HUDEP-2 (cell line): ENCODE measurements around the gene INSC.

Experiments
- DNase-seq, 76 experiments: peaks; one replicate each; lab custom pipeline; 2025; ENCODE audit not compliant: unreplicated experiment in 76 of 76; lab: John Stamatoyannopoulos, UW

INSC gene

GRCh38 chr11:15145151-15145550 lies 30.4 kb downstream of the INSC start:
- no peak for DNase-seq

DNA sequence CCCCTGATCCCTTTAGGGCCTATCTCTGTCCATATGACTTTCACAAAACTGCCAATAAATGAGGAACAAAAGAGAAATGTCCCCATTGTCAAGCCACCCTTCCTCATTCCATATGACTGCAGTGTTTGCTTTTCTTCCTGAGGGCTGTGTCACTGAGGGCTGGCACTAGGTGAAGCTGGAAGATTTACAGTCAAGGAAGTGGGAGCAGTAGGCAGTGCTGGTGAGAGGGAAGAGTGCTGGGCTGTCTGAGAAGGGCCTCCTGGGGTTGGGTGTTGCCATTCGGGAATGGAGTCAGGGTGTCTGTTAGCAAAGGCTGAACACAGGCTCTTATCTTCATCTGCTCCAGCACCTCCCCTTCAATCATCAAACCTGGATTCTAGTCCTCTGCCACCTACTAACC lies 30.9 kb downstream of the INSC start:
- DNase-seq = no peak

DNA sequence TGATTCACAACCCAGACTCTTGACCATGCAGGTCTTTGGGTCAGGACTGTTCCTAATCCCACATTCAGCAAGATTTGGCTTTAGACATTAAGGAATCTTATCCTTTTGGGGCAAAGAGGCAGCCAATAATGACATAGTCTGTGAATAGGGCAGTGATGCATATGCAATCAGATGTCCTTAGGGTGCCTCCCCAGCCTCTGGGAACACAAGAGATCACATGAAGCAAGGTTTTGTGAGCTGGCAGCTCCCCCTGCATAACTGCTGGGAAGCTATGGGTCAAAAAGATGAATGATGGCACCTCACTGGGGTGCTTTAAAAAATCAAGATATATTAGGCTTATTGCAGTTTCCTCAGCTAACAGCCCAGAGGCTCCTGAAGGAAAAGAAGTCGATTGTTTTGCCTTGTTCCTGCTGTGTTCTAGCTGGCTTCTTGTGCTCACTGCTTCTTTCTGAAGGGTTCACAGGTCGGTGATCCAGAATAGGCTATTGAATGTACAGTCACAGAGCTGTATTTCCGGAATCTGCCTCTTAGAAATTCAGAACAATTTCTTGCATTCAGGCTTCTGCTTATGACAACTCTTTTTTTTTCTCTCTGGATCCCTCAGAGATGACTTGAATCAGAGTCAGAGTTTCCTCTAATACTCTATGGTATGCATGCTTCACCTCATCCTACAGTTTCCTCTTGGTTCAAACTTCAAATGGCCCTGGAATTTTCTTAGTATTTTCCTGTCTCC lies 31.7 kb downstream of the INSC start:
- DNase-seq = no peak

DNA sequence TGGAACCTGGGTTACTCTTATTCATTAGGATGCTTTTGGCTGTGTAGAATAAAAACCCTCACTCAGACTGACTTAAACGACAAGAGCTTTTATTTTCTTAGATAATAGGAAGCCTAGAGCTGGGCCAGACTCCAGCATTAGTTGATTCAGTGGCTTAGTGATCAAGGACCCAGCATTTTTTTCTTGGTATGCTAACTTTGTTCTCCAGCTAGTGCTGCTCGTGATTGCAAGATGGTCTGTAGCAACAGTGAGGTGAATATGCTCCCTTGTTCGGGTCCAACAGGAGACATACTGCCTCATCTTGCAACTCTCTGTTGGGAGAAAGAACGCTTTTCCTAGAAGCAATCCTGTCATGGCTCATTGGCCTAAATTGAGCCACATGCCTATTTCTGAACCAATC lies 33.4 kb downstream of the INSC start:
- DNase-seq = no peak

DNA sequence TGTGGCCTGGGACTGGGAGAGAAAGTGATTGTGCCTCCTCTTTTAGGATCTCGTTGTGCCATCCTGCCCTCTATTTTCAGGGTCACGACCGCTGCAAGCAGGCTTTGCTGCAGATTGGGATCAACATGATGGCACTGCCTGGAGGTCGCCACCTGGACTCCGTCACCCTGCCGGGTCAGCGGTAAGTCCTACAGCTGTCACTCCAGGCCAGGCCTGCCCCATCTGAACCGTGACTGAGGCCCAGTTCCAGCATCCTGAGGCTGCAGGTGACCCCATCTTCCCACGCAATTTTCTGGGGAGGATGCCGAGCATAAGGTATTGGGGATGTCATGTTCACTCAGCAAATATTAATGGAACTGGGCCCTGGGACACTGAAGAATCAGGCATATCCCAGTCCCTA lies 34.3 kb downstream of the INSC start:
- DNase-seq = no peak

- no peak for DNase-seq
These were observed 35.8 kb downstream of the INSC start for GRCh38 chr11:15150507-15150906.

GRCh38 chr11:15153231-15153630 lies 38.5 kb downstream of the INSC start:
- no peak for DNase-seq

DNA sequence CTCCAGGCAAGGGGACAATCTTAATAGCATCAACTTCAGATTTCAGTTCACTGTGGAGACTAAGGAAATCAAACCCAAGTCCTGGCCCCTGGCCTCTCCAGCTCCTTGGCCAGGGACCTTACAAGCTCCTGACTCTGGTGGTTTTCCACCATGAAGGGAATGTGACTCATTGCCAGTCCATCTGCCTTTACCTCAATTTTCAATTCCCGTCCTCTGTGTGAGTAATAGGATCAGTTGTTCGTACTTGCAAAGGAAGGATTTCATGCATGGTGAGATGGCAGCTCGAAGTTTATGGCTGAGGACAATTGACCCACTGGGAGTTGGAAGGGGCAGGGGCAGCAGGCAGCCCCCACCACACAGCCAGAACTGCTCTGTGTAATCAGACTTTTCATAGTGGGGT lies 42.5 kb downstream of the INSC start:
- no peak for DNase-seq

GRCh38 chr11:15157606-15158137 lies 42.9 kb downstream of the INSC start:
- no peak for DNase-seq

DNA sequence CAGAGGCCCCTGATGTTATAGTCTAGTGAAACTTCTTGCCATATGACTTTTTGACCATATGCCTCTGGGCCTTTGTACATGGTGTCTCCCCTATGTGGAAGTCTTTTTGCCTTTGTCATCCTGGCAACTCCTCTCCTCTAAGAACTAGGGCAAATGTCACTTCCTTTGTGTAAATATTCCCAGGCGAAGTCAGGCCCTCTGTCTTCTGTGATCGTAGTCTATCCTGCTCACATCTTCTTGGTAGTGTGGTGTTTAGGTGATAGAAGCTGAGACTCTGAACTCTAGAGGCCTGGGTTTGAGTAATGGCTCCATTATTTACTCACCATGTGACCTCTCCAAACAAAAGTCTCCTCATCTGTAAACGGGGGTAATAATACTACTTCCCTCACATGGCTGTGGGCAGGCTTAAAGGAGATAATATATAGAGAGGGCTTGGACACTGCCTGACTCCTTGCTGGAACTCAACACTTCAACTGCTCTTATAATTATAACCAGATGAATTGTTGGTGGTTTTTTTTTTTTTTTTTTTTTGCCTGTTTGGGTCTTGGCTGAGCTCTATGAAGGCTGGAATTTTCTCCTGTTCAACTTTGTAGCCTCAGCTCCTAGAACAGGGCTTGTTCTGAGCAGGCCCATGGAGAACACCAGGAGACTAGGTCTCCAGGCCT lies 43.8 kb downstream of the INSC start:
- DNase-seq = no peak

DNA sequence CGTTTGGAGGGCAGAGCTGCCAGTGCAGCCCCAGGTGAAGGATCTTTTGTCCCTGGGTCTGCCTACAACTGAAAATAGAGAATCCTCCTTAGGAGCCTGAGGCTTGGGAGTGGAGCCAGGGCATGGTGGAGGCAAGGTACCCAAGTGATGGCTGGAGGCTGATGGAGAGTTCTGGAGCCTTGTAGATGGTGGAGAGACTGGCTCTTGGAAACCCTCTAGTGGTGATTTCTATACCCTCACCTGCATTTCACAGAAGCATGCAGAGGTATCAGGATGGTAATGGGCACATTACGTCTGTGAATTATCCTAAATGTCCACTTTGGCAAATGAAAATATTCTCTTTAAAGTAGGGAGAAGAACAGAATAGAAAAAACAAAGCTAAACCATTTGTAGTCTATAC lies 44.4 kb downstream of the INSC start:
- peak in 2 of 76 experiments; percentile 0 to 1 for DNase-seq

DNA sequence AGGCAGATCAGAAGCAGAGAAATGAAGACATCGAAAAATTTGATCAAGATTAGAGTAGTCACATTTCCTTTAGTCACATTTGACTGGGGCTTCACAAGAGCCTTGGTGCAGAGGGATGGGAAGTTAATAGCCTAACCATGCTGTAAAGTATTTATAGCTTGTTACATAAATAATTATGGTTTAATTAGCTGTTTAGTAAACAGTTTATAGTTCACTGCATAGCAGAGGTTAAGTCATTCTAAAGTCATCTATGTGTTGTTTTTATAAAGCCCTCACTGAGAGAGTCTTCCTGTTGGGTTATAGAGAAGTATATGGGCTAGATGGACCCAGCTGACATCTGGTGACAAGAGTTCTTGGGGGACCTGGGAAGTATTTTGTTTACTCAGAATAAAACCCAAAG lies 47.1 kb downstream of the INSC start:
- DNase-seq = no peak

GRCh38 chr11:15163136-15163535 lies 48.4 kb downstream of the INSC start:
- no peak for DNase-seq

GRCh38 chr11:15166204-15166603 lies 51.5 kb downstream of the INSC start:
- DNase-seq = no peak

DNA sequence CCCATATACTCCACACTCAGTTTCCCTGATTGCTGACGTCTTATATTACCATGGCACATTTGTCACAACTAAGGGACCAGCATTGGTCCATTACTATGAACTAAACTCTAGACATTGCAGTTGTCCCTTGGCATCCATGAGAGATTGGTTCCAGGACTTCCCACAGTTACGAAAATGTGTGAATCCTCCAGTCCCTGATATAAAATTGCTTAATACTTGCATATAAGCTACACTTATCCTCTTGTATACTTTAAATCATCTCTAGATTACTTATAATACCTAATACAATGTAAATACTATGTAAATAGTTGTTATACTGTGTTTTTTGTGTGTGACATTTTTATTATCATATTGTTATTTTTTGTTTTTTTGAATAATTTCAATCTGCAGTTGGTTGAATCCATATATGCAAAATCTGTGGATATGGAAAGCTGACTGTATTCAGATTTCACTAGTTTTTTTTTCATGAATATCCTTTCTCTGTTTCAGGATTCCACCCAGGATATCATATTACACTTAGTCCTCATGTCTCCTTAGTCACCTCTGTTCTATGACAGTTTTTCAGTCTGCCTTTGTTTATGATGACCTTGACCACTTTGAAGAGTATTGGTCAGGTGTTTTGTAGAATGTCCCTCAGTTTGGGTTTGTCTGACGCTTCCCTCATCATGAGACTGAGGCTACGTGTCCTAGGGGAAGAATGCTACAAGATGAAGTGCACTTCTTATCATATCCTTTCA lies 55.3 kb downstream of the INSC start:
- no peak for DNase-seq

GRCh38 chr11:15170698-15171097 lies 56.0 kb downstream of the INSC start:
- DNase-seq = no peak

- no peak for DNase-seq
These were observed 57.2 kb downstream of the INSC start for GRCh38 chr11:15171956-15172355.

GRCh38 chr11:15175831-15176230 lies 61.1 kb downstream of the INSC start:
- no peak for DNase-seq

GRCh38 chr11:15176646-15177163 lies 62.0 kb downstream of the INSC start:
- no peak for DNase-seq

- no peak for DNase-seq
These were observed 62.8 kb downstream of the INSC start for GRCh38 chr11:15177491-15177890.

GRCh38 chr11:15178214-15178613 lies 63.5 kb downstream of the INSC start:
- no peak for DNase-seq
